Measurements from ENCODE around the gene CALM1. TPM values are rescaled to one million over a fixed set of nuclear protein-coding genes. Genes with fewer than 3 reads are reported as not detected.

CALM1 gene
- total and polyA plus RNA-seq, 10 of the 15 experiments (the other 5 are each of a cell fraction or from before 2014, with no cell fraction given) = 110 to 729 (median 261) TPM

DNA sequence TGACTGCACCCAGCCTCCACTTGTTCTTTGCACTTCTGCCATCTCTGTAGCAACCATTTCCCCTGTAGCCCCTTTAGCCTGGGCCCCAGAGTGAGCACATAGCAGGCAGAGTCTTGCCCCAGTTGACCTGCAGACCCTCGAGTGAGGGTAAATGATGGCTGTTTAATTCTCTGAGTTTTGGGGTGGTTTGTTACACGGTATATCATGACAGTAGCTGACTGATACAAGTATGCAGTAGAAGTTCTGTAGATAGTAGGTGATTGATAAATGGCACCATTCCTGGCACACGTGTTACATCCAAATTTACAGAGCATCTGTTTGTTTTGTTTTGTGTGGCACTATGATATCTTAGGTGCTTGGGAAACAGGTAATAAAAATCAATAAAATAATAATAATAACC, 32.4 kb downstream of the CALM1 start:
- H3K9me3 ChIP-seq (replicated peaks; ENCODE audit: control insufficient read depth, insufficient read depth, low read length) = no peaks in the 10 kb centered on the region
- no TSS peak for BruUV-seq (replicated peaks)
- no peak overlapping the region for H2AFZ ChIP-seq (ENCODE audit: control insufficient read depth, low read depth, low read length)
- no peaks in the 10 kb centered on the region for H3K79me2 ChIP-seq (ENCODE audit: control insufficient read depth, insufficient read depth, low read length)
- POLR2A ChIA-PET = no interaction called here
- RAD21 ChIA-PET (ENCODE audit: unreplicated experiment) = no interaction called here
- H4K20me1 ChIP-seq (ENCODE audit: control insufficient read depth, insufficient read depth) = no peaks in the 10 kb centered on the region
- no peak overlapping the region for H3K27ac ChIP-seq (ENCODE audit: control insufficient read depth, insufficient read depth)
- no peaks in the 10 kb centered on the region for H3K4me1 ChIP-seq (ENCODE audit: control insufficient read depth, insufficient read depth, low read length)
- no peaks in the 10 kb centered on the region; a peak in 2 of 4 replicates for H3K27me3 ChIP-seq (replicated peaks in 1 of 2; ENCODE audit: control insufficient read depth in 2 of 2, insufficient read depth in 2 of 2, low read length in 1 of 2)
- intact Hi-C loops (cut with micrococcal nuclease; ENCODE audit: unreplicated experiment) (loop anchor here (10.0 kb wide), 1 partner anchor 176 kb away; no protein-coding TSS in a partner anchor), in situ Hi-C loops (cut with MboI) (no loop called here)
- 4% methylated on average over 3 of the region's 3 CpGs for WGBS (ENCODE audit: insufficient coverage, insufficient replicate concordance, low lambda C conversion rate, missing lambda C conversion rate)
- TF ChIP-seq, protein P1, sequence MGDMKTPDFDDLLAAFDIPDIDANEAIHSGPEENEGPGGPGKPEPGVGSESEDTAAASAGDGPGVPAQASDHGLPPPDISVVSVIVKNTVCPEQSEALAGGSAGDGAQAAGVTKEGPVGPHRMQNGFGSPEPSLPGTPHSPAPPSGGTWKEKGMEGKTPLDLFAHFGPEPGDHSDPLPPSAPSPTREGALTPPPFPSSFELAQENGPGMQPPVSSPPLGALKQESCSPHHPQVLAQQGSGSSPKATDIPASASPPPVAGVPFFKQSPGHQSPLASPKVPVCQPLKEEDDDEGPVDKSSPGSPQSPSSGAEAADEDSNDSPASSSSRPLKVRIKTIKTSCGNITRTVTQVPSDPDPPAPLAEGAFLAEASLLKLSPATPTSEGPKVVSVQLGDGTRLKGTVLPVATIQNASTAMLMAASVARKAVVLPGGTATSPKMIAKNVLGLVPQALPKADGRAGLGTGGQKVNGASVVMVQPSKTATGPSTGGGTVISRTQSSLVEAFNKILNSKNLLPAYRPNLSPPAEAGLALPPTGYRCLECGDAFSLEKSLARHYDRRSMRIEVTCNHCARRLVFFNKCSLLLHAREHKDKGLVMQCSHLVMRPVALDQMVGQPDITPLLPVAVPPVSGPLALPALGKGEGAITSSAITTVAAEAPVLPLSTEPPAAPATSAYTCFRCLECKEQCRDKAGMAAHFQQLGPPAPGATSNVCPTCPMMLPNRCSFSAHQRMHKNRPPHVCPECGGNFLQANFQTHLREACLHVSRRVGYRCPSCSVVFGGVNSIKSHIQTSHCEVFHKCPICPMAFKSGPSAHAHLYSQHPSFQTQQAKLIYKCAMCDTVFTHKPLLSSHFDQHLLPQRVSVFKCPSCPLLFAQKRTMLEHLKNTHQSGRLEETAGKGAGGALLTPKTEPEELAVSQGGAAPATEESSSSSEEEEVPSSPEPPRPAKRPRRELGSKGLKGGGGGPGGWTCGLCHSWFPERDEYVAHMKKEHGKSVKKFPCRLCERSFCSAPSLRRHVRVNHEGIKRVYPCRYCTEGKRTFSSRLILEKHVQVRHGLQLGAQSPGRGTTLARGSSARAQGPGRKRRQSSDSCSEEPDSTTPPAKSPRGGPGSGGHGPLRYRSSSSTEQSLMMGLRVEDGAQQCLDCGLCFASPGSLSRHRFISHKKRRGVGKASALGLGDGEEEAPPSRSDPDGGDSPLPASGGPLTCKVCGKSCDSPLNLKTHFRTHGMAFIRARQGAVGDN (IDR thresholded peaks at IDR 0.05) = no peak
- no peak for TF ChIP-seq SIN3A (IDR thresholded peaks at IDR 0.05; ENCODE audit: low read depth, low read length)
- TF ChIP-seq BACH1 (IDR thresholded peaks at IDR 0.05; ENCODE audit: borderline replicate concordance) = no peak
- no peak for TF ChIP-seq CHD1 (IDR thresholded peaks at IDR 0.05; ENCODE audit: low read depth, low read length)
- H3K9ac ChIP-seq (ENCODE audit: control insufficient read depth, insufficient read depth, low read length) = no peak overlapping the region
- no peak for ATAC-seq
- no peak for FAIRE-seq
- DNase-seq (ENCODE audit: low read depth, low spot score) = no peak
- CTCF ChIA-PET = no interaction called here
- H3K36me3 ChIP-seq (ENCODE audit: control insufficient read depth in 2 of 2, insufficient read depth in 2 of 2, low read length in 1 of 2) = no peaks in the 10 kb centered on the region
- no peak overlapping the region for H3K4me3 ChIP-seq
- H3K4me2 ChIP-seq (ENCODE audit: control insufficient read depth, insufficient read depth) = no peak overlapping the region
- SMC1A ChIA-PET (ENCODE audit: uncharacterized antibody, unreplicated experiment) = no interaction called here

Measured in GM12878 (cell line).